GM12878 (cell line): ENCODE results near the gene DNAH11. TPM values are rescaled to one million over a fixed set of nuclear protein-coding genes. Genes with fewer than 3 reads are reported as not detected.

Experiments
- ATAC-seq: fragments of 200-7000 bp; cut with Tn5 transposase; 3 replicates; pipeline ENCODE4 v1.9.1; 2020; ENCODE audit warnings: mild to moderate bottlenecking, moderate library complexity
- BruUV-seq: library from RNA; stranded (reverse); fragments of 400-500 nt; replicated peaks from 2 replicates; lab custom pipeline; 2021; lab: Mats Ljungman, UMichigan
- CTCF ChIA-PET: fragments of 300-600 bp; sonication (Branson Sonifier 250); formaldehyde crosslinking; extraction: SDS; loops from one replicate; lab custom pipeline; 2021; ENCODE audit warnings: inconsistent platforms; lab: Yijun Ruan, JAX
- POLR2A ChIA-PET: fragments of 350-600 bp; formaldehyde crosslinking; extraction: SDS; loops from one replicate; lab custom pipeline; 2021; ENCODE audit warnings: inconsistent platforms; lab: Charles Lee
- RAD21 ChIA-PET: fragments of 300-600 bp; sonication (Branson Sonifier 250); formaldehyde crosslinking; loops from one replicate; lab custom pipeline; 2023; ENCODE audit warnings: antibody characterized with exemption; ENCODE audit not compliant: unreplicated experiment; lab: Charles Lee
- SMC1A ChIA-PET: fragments of 300-600 bp; sonication (Branson Sonifier 250); formaldehyde crosslinking; loops from one replicate; lab custom pipeline; 2023; ENCODE audit not compliant: unreplicated experiment, uncharacterized antibody; lab: Charles Lee
- DNase-seq: peaks from one replicate; pipeline ENCODE4 v3.0.0-alpha.2; 2011; ENCODE audit warnings: low read depth, low spot score
- FAIRE-seq: peaks from 3 replicates; lab custom pipeline; 2011; peaks lifted over from hg19 to GRCh38; lab: Jason Lieb, UNC
- H2AFZ ChIP-seq: 2 replicates; pipeline ENCODE4 v1.6.0; 2011; ENCODE audit warnings: low read depth, low read length, control low read depth; ENCODE audit not compliant: control insufficient read depth
- H3K27ac ChIP-seq: 2 replicates; pipeline ENCODE4 v1.5.1; 2011; ENCODE audit warnings: control low read depth; ENCODE audit not compliant: control insufficient read depth, insufficient read depth
- H3K27me3 ChIP-seq, 2 experiments: replicated peaks in 1 of 2; 2 replicates each; pipeline versions ENCODE4 v1.6.0 to v1.6.1; 2011; ENCODE audit warnings: low read length in 1 of 2; ENCODE audit not compliant: control insufficient read depth in 2 of 2, insufficient read depth in 2 of 2
- H3K36me3 ChIP-seq, 2 experiments: 2 replicates each; pipeline ENCODE4 v1.5.1; 2011; ENCODE audit warnings: low read length in 1 of 2; ENCODE audit not compliant: control insufficient read depth in 2 of 2, insufficient read depth in 2 of 2
- H3K4me1 ChIP-seq: 2 replicates; pipeline ENCODE4 v1.6.1; 2011; ENCODE audit warnings: mild to moderate bottlenecking, low read length, moderate library complexity, mixed read lengths; ENCODE audit not compliant: control insufficient read depth, insufficient read depth
- H3K4me2 ChIP-seq: 2 replicates; pipeline ENCODE4 v1.6.0; 2011; ENCODE audit warnings: control low read depth; ENCODE audit not compliant: control insufficient read depth, insufficient read depth
- H3K4me3 ChIP-seq: fragments of 200-600 bp; sonication (generic); 2 replicates; pipeline ENCODE4 v1.5.1; 2016
- H3K79me2 ChIP-seq: 2 replicates; pipeline ENCODE4 v1.6.0; 2011; ENCODE audit warnings: low read length; ENCODE audit not compliant: control insufficient read depth, insufficient read depth
- H3K9ac ChIP-seq: 2 replicates; pipeline ENCODE4 v1.8.0; 2011; ENCODE audit warnings: low read length, control low read depth, mixed read lengths; ENCODE audit not compliant: control insufficient read depth, insufficient read depth
- H3K9me3 ChIP-seq: replicated peaks from 3 replicates; pipeline ENCODE4 v1.5.1; 2011; ENCODE audit warnings: mild to moderate bottlenecking, low read length; ENCODE audit not compliant: control insufficient read depth, insufficient read depth
- H4K20me1 ChIP-seq: 2 replicates; pipeline ENCODE4 v1.6.0; 2011; ENCODE audit not compliant: control insufficient read depth, insufficient read depth
- BRCA1 ChIP-seq: IDR thresholded peaks from 2 replicates; pipeline ENCODE4 v1.6.1; 2011; ENCODE audit warnings: low read depth, low read length, improper control_type of control experiment
- CTCF ChIP-seq, 3 experiments: IDR thresholded peaks in 2 of 3; conservative IDR thresholded peaks in 1 of 3; 2 replicates each; pipeline ENCODE4 v1.5.1; 2011; ENCODE audit warnings: low read depth in 3 of 3, low read length in 3 of 3, mild to moderate bottlenecking in 3 of 3, control low read depth in 2 of 3, moderate library complexity in 2 of 3, inconsistent platforms in 1 of 3, mixed read lengths in 1 of 3; ENCODE audit not compliant: control insufficient read depth in 2 of 3, insufficient read depth in 1 of 3; ENCODE audit errors: extremely low read depth in 1 of 3
- EP300 ChIP-seq, 2 experiments: fragments of 150-350 bp in 1 of 2; IDR thresholded peaks; 2 replicates each; pipeline ENCODE4 v1.6.1; 2011 to 2012; ENCODE audit warnings: low read depth in 2 of 2, low read length in 2 of 2, borderline replicate concordance in 1 of 2, improper control_type of control experiment in 1 of 2, inconsistent platforms in 1 of 2; ENCODE audit not compliant: control insufficient read depth in 1 of 2
- RBBP5 ChIP-seq: fragments of 200-600 bp; sonication (generic); conservative IDR thresholded peaks from 2 replicates; pipeline ENCODE4 v1.6.1; 2016
- WGBS: methylation state at CpG from one replicate; pipeline ENCODE4 v1.1.6; 2016; ENCODE audit warnings: low lambda C conversion rate; ENCODE audit not compliant: insufficient replicate concordance, insufficient coverage; ENCODE audit errors: missing lambda C conversion rate; 5-methylcytosine and 5-hydroxymethylcytosine counted together
- in situ Hi-C: fragments of 300-500 bp; cut with MboI; formaldehyde crosslinking; loops from 9 replicates; pipeline ENCODE4 v1.14.3; 2018; ENCODE audit warnings: mixed read lengths
- intact Hi-C: fragments of 100-400 bp; cut with micrococcal nuclease; formaldehyde crosslinking; loops from one replicate; pipeline ENCODE4 v1.14.2; 2022; ENCODE audit not compliant: unreplicated experiment
- polyA plus RNA-seq, 11 experiments: library from polyadenylated mRNA; depleted of rRNA in 4 of 11; unstranded in 6 of 11; stranded (reverse) in 5 of 11; fragments of >200 nt; fragmentation: Nextera tagmentation in 4 of 11; fragmentation: Illumina TruSeq in 1 of 11; extraction: Ambion mirVana in 4 of 11; extraction: Trizol in 1 of 11; gene quantifications; 1 replicate in 1 of 11; 2 replicates in 10 of 11; pipeline versions ENCODE4 v1.2.1 to v1.2.3, GENCODE V29; 2011 to 2016; ENCODE audit warnings: inconsistent platforms in 2 of 11, missing spikeins in 2 of 11, low read depth in 1 of 11
- total RNA-seq, 4 experiments: library from RNA; depleted of rRNA in 3 of 4; stranded (reverse); fragments of >200 nt in 3 of 4; fragmentation: Illumina TruSeq in 1 of 4; extraction: Trizol in 1 of 4; gene quantifications; 2 replicates each; pipeline versions ENCODE4 v1.2.1 to v1.2.3, GENCODE V29; 2013 to 2021

DNAH11 gene
- total and polyA plus RNA-seq, 10 of the 15 experiments (the other 5 are each of a cell fraction or from before 2014, with no cell fraction given): 0.03 to 0.56 (median 0.10) TPM

GRCh38 chr7:21746949-21747348 lies 204.1 kb downstream of the DNAH11 start:
- no peaks in the 10 kb centered on the region for H3K36me3 ChIP-seq
- ChIA-PET RAD21 (no interaction called here), CTCF (interaction anchor here (0.7 kb wide), 1 partner anchor 20 kb away, joined by 3 read pairs; no protein-coding TSS in a partner anchor), POLR2A (no interaction called here), SMC1A (interaction anchor here (0.5 to 0.6 kb wide), 2 partner anchors 259 to 1850 kb away, joined by 3 read pairs; partner anchors contain the start of gene CCDC126)
- intact Hi-C loops: no loop called here
- ATAC-seq (no peak), DNase-seq (no peak), FAIRE-seq (no peak)
- no peaks in the 10 kb centered on the region for H3K9me3 ChIP-seq
- H2AFZ ChIP-seq: no peak overlapping the region
- H3K4me1 ChIP-seq: no peaks in the 10 kb centered on the region
- H3K27ac ChIP-seq: no peak overlapping the region
- H3K9ac ChIP-seq: no peak overlapping the region
- H3K79me2 ChIP-seq: no peaks in the 10 kb centered on the region
- BruUV-seq: no TSS peak
- H4K20me1 ChIP-seq: no peaks in the 10 kb centered on the region
- TF ChIP-seq EP300 (IDR thresholded peaks at IDR 0.05; ENCODE audit: borderline replicate concordance in 1 of 2, control insufficient read depth in 1 of 2, low read depth in 2 of 2, low read length in 2 of 2) (no peak), CTCF (IDR thresholded peaks at IDR 0.05 in 2 of 3, conservative IDR thresholded peaks at IDR 0.05 in 1 of 3; ENCODE audit: control insufficient read depth in 2 of 3, extremely low read depth in 1 of 3, insufficient read depth in 1 of 3, low read depth in 3 of 3, low read length in 3 of 3) (no peak)
- H3K4me3 ChIP-seq: no peak overlapping the region
- H3K27me3 ChIP-seq: no peaks in the 10 kb centered on the region; a peak in 2 of 4 replicates
- in situ Hi-C loops: no loop called here
- no peak overlapping the region for H3K4me2 ChIP-seq
- WGBS: 11% methylated on average over 1 of the region's 1 CpG

- Histone ChIP-seq H3K27me3 (no peaks in the 10 kb centered on the region; a peak in 2 of 4 replicates), H3K36me3 (no peaks in the 10 kb centered on the region), H3K79me2 (no peaks in the 10 kb centered on the region), H3K4me2 (no peak overlapping the region), H3K9me3 (no peaks in the 10 kb centered on the region), H3K27ac (no peak overlapping the region), H2AFZ (no peak overlapping the region), H3K4me3 (no peak overlapping the region), H4K20me1 (no peaks in the 10 kb centered on the region), H3K9ac (no peak overlapping the region), H3K4me1 (no peaks in the 10 kb centered on the region)
- POLR2A ChIA-PET: no interaction called here
- RAD21 ChIA-PET: no interaction called here
- no peak for ATAC-seq
- CTCF ChIA-PET: no interaction called here
- intact Hi-C loops: no loop called here
- DNase-seq: no peak
- FAIRE-seq: no peak
- BruUV-seq: no TSS peak
- WGBS: 14% methylated on average over 2 of the region's 2 CpGs
- SMC1A ChIA-PET: no interaction called here
- in situ Hi-C loops: no loop called here
- TF ChIP-seq RBBP5 (no peak), BRCA1 (no peak)
Measured at GRCh38 chr7:21747806-21748205, 205.0 kb downstream of the DNAH11 start.
